Choroid plexus epithelial cell (primary cell): ENCODE results near the gene P2RY6.
"Not testable (repeated sequence)": the region's sequence is repeated elsewhere in the genome, so short reads cannot be mapped to it uniquely, and the experiment has no call there.

Source experiments
- DNase-seq: peaks from one replicate; pipeline ENCODE4 v3.0.0-alpha.2; 2010; ENCODE audit warnings: low read depth
- H3K4me3 ChIP-seq: 2 replicates; pipeline ENCODE4 v1.5.1; 2011; ENCODE audit warnings: low read depth, mild to moderate bottlenecking, control low read depth, low read length, moderate library complexity
- CTCF ChIP-seq: conservative IDR thresholded peaks from 2 replicates; pipeline ENCODE4 v1.5.1; 2011; ENCODE audit warnings: low read depth, mild to moderate bottlenecking, control low read depth, inconsistent platforms, low read length, moderate library complexity

The P2RY6 gene

GRCh38 chr11:73268671-73269271 lies 3.4 kb upstream of the P2RY6 start:
- no peak overlapping the region for H3K4me3 ChIP-seq
- no peak for DNase-seq
- no peak for TF ChIP-seq CTCF

DNA sequence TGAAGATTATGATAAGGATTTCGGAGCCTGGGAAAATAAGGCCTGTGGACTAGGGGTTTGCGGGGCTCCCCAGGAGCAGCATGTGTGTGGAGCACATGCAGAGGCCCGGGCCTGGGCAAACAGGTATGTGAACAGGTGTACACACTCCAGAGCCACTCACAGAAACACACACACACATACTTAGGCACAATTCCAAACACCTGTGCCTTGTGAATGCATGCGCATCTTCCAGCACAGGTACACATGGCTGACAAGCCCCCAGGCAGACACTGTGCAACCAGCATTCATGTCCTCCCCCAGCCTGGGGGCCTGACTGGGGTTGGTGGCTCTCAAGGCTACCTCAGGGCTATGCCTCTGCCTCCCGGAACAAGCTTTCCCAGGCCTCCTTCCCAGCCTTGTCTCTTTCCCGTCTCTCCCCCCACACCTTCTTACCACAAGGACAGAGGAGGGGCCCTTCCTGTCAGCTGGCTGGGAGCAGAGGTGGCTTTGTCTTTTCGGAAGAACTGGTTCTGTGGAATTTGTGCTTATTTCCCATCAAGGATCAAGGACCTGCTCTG lies 2.6 kb upstream of the P2RY6 start:
- DNase-seq: no peak
- no peak overlapping the region for H3K4me3 ChIP-seq
- TF ChIP-seq CTCF: no peak

DNA sequence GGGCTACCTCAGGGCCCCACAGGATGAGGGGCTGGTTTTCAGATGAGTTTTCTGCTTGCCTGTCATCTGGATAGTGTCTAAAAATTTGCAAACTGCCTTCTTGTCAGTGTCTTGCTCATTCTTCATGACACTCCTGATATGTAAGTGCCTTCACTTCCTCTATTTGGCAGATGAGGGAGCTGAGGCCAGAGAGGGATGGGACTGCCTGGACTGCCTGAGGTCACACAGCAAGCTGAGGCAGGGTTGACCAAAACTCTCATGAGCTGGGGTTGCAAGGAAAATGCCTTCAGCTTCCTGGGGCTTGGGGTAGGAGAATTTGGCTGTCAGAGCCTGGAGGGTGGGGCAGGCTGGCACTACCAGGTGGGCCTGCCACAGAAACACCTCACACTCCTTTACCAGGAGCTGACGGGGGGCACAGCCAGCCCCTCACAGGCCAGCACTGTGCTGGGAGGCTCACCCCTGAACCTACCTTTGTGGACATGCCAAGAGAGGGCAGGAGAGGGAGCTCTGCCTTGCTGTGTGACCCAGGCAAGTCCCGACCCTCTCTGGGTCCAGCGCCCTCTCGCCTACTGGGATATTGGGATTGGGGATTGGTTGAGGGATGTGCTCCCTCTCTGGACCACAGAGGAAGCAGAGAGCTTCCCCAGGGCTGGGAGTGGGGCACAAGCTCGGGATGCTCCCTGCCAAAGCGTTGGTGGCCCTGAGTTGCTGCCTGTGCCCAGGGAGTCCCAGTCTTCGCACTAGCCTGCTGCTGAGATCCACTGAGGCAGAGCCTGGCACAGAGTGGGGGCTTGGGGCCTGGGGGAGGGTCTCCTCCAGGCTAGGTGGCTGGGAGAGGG lies 1.9 kb upstream of the P2RY6 start:
- no peak for DNase-seq

DNA sequence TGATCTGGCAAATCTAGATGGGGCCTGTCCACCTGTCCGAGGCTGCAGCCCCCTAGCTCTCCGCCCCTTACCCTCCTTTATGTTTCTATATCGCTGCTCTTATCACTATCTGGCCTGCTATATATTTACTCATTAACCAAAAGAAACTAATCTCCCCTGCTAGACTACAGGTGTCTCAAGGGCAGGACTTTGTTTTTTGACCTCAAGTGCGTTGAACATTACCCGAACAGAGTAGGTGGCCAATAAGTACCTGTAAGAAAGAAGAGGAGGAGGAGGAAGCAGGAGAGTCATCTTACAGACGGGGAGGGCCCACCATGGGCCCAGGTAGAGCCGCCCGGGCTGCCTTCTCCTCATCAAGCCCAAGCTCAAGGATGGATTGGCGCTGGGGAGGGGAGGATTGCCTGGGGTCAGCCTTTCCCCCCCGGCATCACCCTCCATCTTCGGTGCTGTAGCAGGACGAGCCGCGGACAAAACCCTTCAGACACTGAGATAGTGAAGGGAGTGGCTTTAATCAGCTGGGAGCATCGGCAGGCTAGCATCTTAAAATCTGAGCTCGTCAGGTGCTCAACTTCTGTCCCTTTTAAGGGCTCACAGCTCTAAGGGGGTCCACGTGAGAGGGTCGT lies 1.2 kb upstream of the P2RY6 start:
- no peak for TF ChIP-seq CTCF
- H3K4me3 ChIP-seq: no peak overlapping the region
- no peak for DNase-seq

More for the DNA sequence above, 1.9 kb upstream of the P2RY6 start:
- no peak for TF ChIP-seq CTCF
- no peak overlapping the region for H3K4me3 ChIP-seq

DNA sequence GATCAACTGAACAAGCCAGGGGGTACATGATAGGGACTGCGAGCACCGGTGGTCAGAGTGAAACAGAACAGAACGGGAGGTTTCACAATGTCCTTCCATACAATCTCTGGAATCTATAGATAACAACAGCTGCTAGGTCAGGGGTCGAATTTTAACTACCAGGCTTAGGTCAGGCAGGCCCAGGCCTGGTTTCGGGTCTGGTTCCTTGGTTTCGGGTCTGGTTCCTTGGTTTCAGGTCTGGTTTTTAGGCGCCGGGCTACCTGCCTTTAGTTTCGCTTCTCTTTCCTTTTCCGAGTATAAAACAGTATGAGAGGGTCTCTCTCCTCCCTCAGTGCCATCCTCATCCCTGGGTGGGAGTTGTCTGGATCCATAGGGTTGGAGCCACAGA lies 666 bp upstream of the P2RY6 start:
- not testable (repeated sequence) for DNase-seq, H3K4me3 ChIP-seq

- H3K4me3 ChIP-seq: no peak overlapping the region
- DNase-seq: no peak
- TF ChIP-seq CTCF: no peak
These were observed 521 bp downstream of the P2RY6 start for GRCh38 chr11:73272680-73273038.

DNA sequence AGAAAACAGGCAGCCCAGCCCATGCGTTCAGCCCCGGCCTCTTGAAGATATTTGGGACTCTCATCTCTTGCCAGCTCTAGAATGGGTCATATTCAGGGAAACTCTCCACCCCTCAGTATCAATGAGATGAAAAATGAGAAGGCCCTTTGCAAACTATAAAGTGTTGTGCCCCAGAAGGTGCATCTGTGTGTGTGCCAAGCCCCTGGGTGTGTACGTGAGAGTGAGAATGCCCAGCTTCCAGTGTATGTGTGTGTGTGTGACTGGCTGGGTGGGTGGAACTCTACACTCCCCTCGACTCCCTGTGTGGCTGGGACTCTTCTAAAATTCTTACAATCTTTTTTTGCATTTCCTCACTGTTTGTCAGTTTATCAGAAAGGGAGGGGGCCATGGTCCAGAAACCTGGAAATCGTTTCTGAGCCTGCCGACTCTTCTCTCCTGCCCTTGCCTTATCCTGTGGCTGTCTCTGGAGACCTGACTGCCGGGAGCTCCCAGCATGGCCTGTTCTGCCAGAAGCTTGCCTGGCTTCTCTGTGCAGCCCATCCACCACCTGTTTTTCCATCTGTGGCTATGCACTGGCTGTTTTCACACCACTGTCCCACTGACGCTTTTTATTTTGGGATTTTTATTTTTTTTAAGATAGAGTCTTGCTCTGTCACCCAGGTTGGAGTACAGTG lies 1.2 kb downstream of the P2RY6 start:
- no peak for TF ChIP-seq CTCF
- no peak overlapping the region for H3K4me3 ChIP-seq
- DNase-seq: no peak

DNA sequence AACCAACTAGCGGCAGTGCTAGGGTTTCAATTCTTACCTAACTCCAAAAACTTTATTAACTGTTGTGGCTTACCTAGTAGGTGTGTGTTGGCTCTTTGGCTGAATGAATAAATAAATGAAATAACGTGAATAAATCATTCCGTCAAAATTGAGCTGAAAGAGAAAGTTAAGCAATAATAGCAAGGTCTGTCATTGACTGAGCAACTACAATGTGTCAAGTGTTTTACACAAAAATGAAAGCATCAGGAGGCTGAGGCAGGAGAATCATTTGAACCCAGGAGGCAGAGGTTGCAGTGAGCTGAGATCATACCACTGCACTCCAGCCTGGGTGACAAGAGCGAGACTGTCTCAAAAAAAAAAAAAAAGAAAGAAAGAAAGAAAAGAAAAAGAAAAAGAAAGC lies 2.1 kb downstream of the P2RY6 start:
- not testable (repeated sequence) for H3K4me3 ChIP-seq, DNase-seq
